Erythroblast (primary cell): ENCODE data around the gene NEGR1.

ENCODE experiments used
- DNase-seq, 2 experiments: peaks; one replicate each; lab custom pipeline; 2025; lab: John Stamatoyannopoulos, UW
- GATA1 ChIP-seq: IDR thresholded peaks from 2 replicates; pipeline ENCODE4 v1.6.1; 2011; ENCODE audit warnings: low read depth, mild to moderate bottlenecking, control low read depth, low read length, moderate library complexity
- POLR2A ChIP-seq: IDR thresholded peaks from 2 replicates; pipeline ENCODE4 v1.6.1; 2011; ENCODE audit warnings: mild to moderate bottlenecking, low read length

The NEGR1 gene

GRCh38 chr1:72207059-72207458 lies 75.3 kb downstream of the NEGR1 start:
- TF ChIP-seq GATA1 (no peak), POLR2A (no peak)
- DNase-seq, result no peak

GRCh38 chr1:72202761-72203160 lies 79.6 kb downstream of the NEGR1 start:
- TF ChIP-seq POLR2A (no peak), GATA1 (no peak)
- DNase-seq, result no peak

- no peak for DNase-seq
- no peak for TF ChIP-seq GATA1
- TF ChIP-seq POLR2A, result no peak
Observed at GRCh38 chr1:72197786-72198185, 84.6 kb downstream of the NEGR1 start.

GRCh38 chr1:72186733-72187307 lies 95.5 kb downstream of the NEGR1 start:
- no peak for DNase-seq
- no peak for TF ChIP-seq GATA1
- no peak for TF ChIP-seq POLR2A

GRCh38 chr1:72184099-72184701 lies 98.1 kb downstream of the NEGR1 start:
- no peak for TF ChIP-seq POLR2A
- DNase-seq, result no peak

GRCh38 chr1:72182859-72183258 lies 99.5 kb downstream of the NEGR1 start:
- TF ChIP-seq GATA1 (no peak), POLR2A (no peak)
- no peak for DNase-seq

- DNase-seq, result no peak
- TF ChIP-seq GATA1 (no peak), POLR2A (no peak)
Observed at GRCh38 chr1:72178266-72178665, 104.1 kb downstream of the NEGR1 start.

- no peak for DNase-seq
- TF ChIP-seq POLR2A (no peak), GATA1 (no peak)
Observed at GRCh38 chr1:72177711-72178110, 104.6 kb downstream of the NEGR1 start.

- no peak for DNase-seq
- TF ChIP-seq GATA1 (no peak), POLR2A (no peak)
Observed at GRCh38 chr1:72170246-72170645, 112.1 kb downstream of the NEGR1 start.

- TF ChIP-seq POLR2A (no peak), GATA1 (no peak)
- no peak for DNase-seq
Observed at GRCh38 chr1:72166426-72166825, 115.9 kb downstream of the NEGR1 start.

- DNase-seq, result no peak
- no peak for TF ChIP-seq GATA1
- no peak for TF ChIP-seq POLR2A
Observed at GRCh38 chr1:72150508-72150907, 131.8 kb downstream of the NEGR1 start.

- DNase-seq, result no peak
- TF ChIP-seq POLR2A (no peak), GATA1 (no peak)
Observed at GRCh38 chr1:72141875-72142274, 140.5 kb downstream of the NEGR1 start.

GRCh38 chr1:72140222-72140621 lies 142.1 kb downstream of the NEGR1 start:
- DNase-seq, result no peak

GRCh38 chr1:72137656-72138055 lies 144.7 kb downstream of the NEGR1 start:
- no peak for DNase-seq
- TF ChIP-seq GATA1 (no peak), POLR2A (no peak)

More at GRCh38 chr1:72140222-72140621, 142.1 kb downstream of the NEGR1 start:
- no peak for TF ChIP-seq POLR2A

GRCh38 chr1:72129869-72130268 lies 152.5 kb downstream of the NEGR1 start:
- DNase-seq, result no peak
- TF ChIP-seq POLR2A (no peak), GATA1 (no peak)
